Esophagus muscularis mucosa (tissue), 4 donors: ENCODE data around the gene MSI2.

ENCODE experiments used
- EP300 ChIP-seq: sonication (generic); formaldehyde crosslinking; IDR thresholded peaks from one replicate; pipeline ENCODE4 v1.6.1; 2017; ENCODE audit warnings: antibody characterized with exemption
- POLR2A ChIP-seq: fragments of 450-650 bp; IDR thresholded peaks from one replicate; pipeline ENCODE4 v1.6.1; 2017; ENCODE audit warnings: antibody characterized with exemption, moderate library complexity, mild to moderate bottlenecking, low read depth
- TF ChIP-seq, protein P1 (sequence below), 3 experiments: fragments of 200-600 bp in 2 of 3; fragments of 450-650 bp in 1 of 3; sonication (generic) in 2 of 3; IDR thresholded peaks; one replicate each; pipeline ENCODE4 v1.5.1; 2017 to 2019; ENCODE audit warnings: antibody characterized with exemption in 3 of 3, mild to moderate bottlenecking in 2 of 3, moderate library complexity in 1 of 3

DNA sequence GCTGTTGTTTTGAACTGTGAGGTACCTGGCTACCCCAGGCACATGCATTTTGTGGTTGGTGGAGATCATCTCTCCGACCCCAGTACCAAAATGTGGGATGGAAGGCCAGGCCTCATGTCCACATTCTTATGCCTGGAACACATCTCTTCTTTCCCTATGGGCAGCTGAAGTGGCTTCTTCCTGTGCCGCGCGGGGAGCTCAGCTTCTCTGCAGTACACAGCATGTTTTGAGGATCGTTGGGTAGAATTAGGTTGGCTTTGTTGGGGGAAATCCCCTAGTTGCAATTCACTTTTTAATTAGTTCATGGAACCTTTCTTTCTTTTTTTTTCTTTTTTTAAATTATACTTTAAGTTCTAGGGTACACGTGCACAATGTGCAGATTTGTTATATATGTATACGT lies 242.1 kb downstream of the MSI2 start:
- TF ChIP-seq, protein P1, sequence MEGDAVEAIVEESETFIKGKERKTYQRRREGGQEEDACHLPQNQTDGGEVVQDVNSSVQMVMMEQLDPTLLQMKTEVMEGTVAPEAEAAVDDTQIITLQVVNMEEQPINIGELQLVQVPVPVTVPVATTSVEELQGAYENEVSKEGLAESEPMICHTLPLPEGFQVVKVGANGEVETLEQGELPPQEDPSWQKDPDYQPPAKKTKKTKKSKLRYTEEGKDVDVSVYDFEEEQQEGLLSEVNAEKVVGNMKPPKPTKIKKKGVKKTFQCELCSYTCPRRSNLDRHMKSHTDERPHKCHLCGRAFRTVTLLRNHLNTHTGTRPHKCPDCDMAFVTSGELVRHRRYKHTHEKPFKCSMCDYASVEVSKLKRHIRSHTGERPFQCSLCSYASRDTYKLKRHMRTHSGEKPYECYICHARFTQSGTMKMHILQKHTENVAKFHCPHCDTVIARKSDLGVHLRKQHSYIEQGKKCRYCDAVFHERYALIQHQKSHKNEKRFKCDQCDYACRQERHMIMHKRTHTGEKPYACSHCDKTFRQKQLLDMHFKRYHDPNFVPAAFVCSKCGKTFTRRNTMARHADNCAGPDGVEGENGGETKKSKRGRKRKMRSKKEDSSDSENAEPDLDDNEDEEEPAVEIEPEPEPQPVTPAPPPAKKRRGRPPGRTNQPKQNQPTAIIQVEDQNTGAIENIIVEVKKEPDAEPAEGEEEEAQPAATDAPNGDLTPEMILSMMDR (IDR thresholded peaks at IDR 0.05), result no peak
- TF ChIP-seq EP300 (no peak), POLR2A (no peak)
